Measurements from ENCODE around the gene MARS1. TPM values are rescaled to one million over a fixed set of nuclear protein-coding genes. Genes with fewer than 3 reads are reported as not detected.
"Not testable (repeated sequence)": the region's sequence is repeated elsewhere in the genome, so short reads cannot be mapped to it uniquely, and the experiment has no call there.

MARS1 gene
- total and polyA plus RNA-seq, 8 donors = 92.5 to 168 (median 110) TPM

- Histone ChIP-seq H3K36me3 (peaks cover 0 to 82% of the 10 kb centered on the region in 2 donors), H3K27ac (no peak overlapping the region)
Measured at GRCh38 chr12:57497223-57498131, 9.6 kb downstream of the MARS1 start.

GRCh38 chr12:57498132-57498502 lies 10.2 kb downstream of the MARS1 start:
- TF ChIP-seq CTCF (IDR thresholded peaks at IDR 0.05) = no peak
- H3K4me1 ChIP-seq = peaks cover 0 to 8% of the 10 kb centered on the region in 2 donors

More at GRCh38 chr12:57497223-57498131, 9.6 kb downstream of the MARS1 start:
- H3K9me3 ChIP-seq = no peaks in the 10 kb centered on the region
- H3K4me1 ChIP-seq = peaks cover 0 to 8% of the 10 kb centered on the region in 2 donors
- no peak for TF ChIP-seq CTCF (IDR thresholded peaks at IDR 0.05)
- H3K27me3 ChIP-seq = no peaks in the 10 kb centered on the region
- no peak for DNase-seq
- H3K4me3 ChIP-seq = no peak overlapping the region
- intact Hi-C loops (cut with DNase I) = no loop called here
- ATAC-seq = no peak

GRCh38 chr12:57498571-57498970 lies 10.7 kb downstream of the MARS1 start:
- peaks cover 0 to 89% of the 10 kb centered on the region in 2 donors for H3K36me3 ChIP-seq
- no peak for DNase-seq
- intact Hi-C loops (cut with DNase I) = no loop called here
- TF ChIP-seq CTCF (IDR thresholded peaks at IDR 0.05) = no peak
- ATAC-seq = no peak
- H3K27me3 ChIP-seq = no peaks in the 10 kb centered on the region
- peaks cover 0 to 8% of the 10 kb centered on the region in 2 donors for H3K4me1 ChIP-seq
- no peak overlapping the region for H3K4me3 ChIP-seq
- no peak overlapping the region for H3K27ac ChIP-seq
- no peaks in the 10 kb centered on the region for H3K9me3 ChIP-seq

More at GRCh38 chr12:57498132-57498502, 10.2 kb downstream of the MARS1 start:
- peaks cover 0 to 85% of the 10 kb centered on the region in 2 donors for H3K36me3 ChIP-seq
- H3K9me3 ChIP-seq = no peaks in the 10 kb centered on the region
- intact Hi-C loops (cut with DNase I) = no loop called here
- no peak overlapping the region for H3K4me3 ChIP-seq
- no peak overlapping the region for H3K27ac ChIP-seq
- no peak for DNase-seq
- no peak for ATAC-seq
- H3K27me3 ChIP-seq = no peaks in the 10 kb centered on the region

- H3K27me3 ChIP-seq = no peaks in the 10 kb centered on the region
- intact Hi-C loops (cut with DNase I) = no loop called here
- H3K4me3 ChIP-seq = no peak overlapping the region
- peaks cover 0 to 94% of the 10 kb centered on the region in 2 donors for H3K36me3 ChIP-seq
- ATAC-seq (no peak), DNase-seq (no peak)
- peaks cover 0 to 8% of the 10 kb centered on the region in 2 donors for H3K4me1 ChIP-seq
- no peak for TF ChIP-seq CTCF (IDR thresholded peaks at IDR 0.05)
- H3K9me3 ChIP-seq = no peaks in the 10 kb centered on the region
- no peak overlapping the region for H3K27ac ChIP-seq
Measured at GRCh38 chr12:57500213-57500612, 12.3 kb downstream of the MARS1 start.

GRCh38 chr12:57502311-57502969 lies 14.6 kb downstream of the MARS1 start:
- H3K4me3 ChIP-seq; H3K27ac ChIP-seq; H3K27me3 ChIP-seq; H3K9me3 ChIP-seq; H3K4me1 ChIP-seq; intact Hi-C loops (cut with DNase I); ATAC-seq; DNase-seq: not testable (repeated sequence)
- H3K36me3 ChIP-seq = peaks cover 0 to 92% of the 10 kb centered on the region in 2 donors

GRCh38 chr12:57506541-57506940 lies 18.7 kb downstream of the MARS1 start:
- H3K27me3 ChIP-seq; H3K27ac ChIP-seq; DNase-seq; intact Hi-C loops (cut with DNase I); H3K4me3 ChIP-seq; H3K4me1 ChIP-seq; H3K9me3 ChIP-seq: not testable (repeated sequence)
- peak; percentile 29 for ATAC-seq
- peaks cover 0 to 82% of the 10 kb centered on the region in 2 donors for H3K36me3 ChIP-seq

- H3K4me3 ChIP-seq; H3K9me3 ChIP-seq; H3K27ac ChIP-seq; ATAC-seq; DNase-seq; H3K4me1 ChIP-seq; H3K27me3 ChIP-seq; intact Hi-C loops (cut with DNase I): not testable (repeated sequence)
- peaks cover 0 to 82% of the 10 kb centered on the region in 2 donors for H3K36me3 ChIP-seq
Measured at GRCh38 chr12:57507796-57508195, 19.9 kb downstream of the MARS1 start.

Measured in left lung (tissue), 10 donors.